Pancreas (tissue), 10 donors: ENCODE data around the gene AP2M1. TPM values are rescaled to one million over a fixed set of nuclear protein-coding genes. Genes with fewer than 3 reads are reported as not detected.
A peak's percentile ranks its signal among the peaks of the same experiment; 100 is the strongest.

Experiments used
- ATAC-seq, 4 donors: fragments of 200-7000 bp; cut with Tn5 transposase; one replicate each; pipeline versions ENCODE4 v1.8.0 to v1.9.1; 2020; ENCODE audit warnings: mild to moderate bottlenecking in 4 of 4, moderate library complexity in 4 of 4
- DNase-seq, 6 donors: peaks; one replicate each; pipeline ENCODE4 v3.0.0-alpha.2; 2020
- FAIRE-seq: peaks from 2 replicates; lab custom pipeline; 2012; peaks lifted over from hg19 to GRCh38; lab: Jason Lieb, UNC
- H3K27ac ChIP-seq, 4 donors: fragments of 200-600 bp; sonication (generic); 1 replicate in 3 of 4; 2 replicates in 1 of 4; pipeline versions ENCODE4 v1.5.0 to v1.8.0; 2020
- H3K27me3 ChIP-seq, 4 donors: fragments of 200-600 bp; one replicate each; pipeline ENCODE4 v1.8.0; 2021
- H3K36me3 ChIP-seq, 3 donors: fragments of 200-600 bp; sonication (generic) in 1 of 3; one replicate each; pipeline versions ENCODE4 v1.5.0 to v1.8.0; 2020 to 2021
- H3K4me1 ChIP-seq, 3 donors: fragments of 200-600 bp; one replicate each; pipeline ENCODE4 v1.8.0; 2021
- H3K4me3 ChIP-seq, 4 donors: fragments of 200-600 bp; sonication (generic) in 2 of 4; one replicate each; pipeline versions ENCODE4 v1.5.0 to v1.8.0; 2020 to 2021
- H3K9me3 ChIP-seq, 4 donors: fragments of 200-600 bp; one replicate each; pipeline ENCODE4 v1.8.0; 2021
- CTCF ChIP-seq, 4 donors: fragments of 200-600 bp; sonication (generic) in 3 of 4; IDR thresholded peaks; one replicate each; pipeline versions ENCODE4 v1.5.0 to v1.8.0; 2021; ENCODE audit warnings: antibody characterized with exemption in 4 of 4
- WGBS, 2 donors: extraction: QIAGEN DNeasy Blood & Tissue Kit; methylation state at CpG; one replicate each; pipeline ENCODE4 v1.1.7; 2013; 5-methylcytosine and 5-hydroxymethylcytosine counted together
- intact Hi-C, 3 donors: fragments of 100-400 bp; cut with DNase I; formaldehyde crosslinking; loops; one replicate each; pipeline versions ENCODE4 v1.11.1 to v1.14.2; 2022
- polyA plus RNA-seq, 2 donors: library from polyadenylated mRNA; stranded (reverse); fragments of 200-250 nt; gene quantifications; one replicate each; pipeline ENCODE4 v1.2.3, GENCODE V29; 2013
- total RNA-seq, 6 donors: library from RNA; stranded (reverse); fragmentation: NEBNext Ultra II Directional in 4 of 6; extraction: Animal tissue kit (Norgen Biotek cat#: 25700) in 4 of 6; gene quantifications; one replicate each; pipeline versions ENCODE4 v1.2.1 to v1.2.4, GENCODE V29; 2021 to 2023
- donor health status: healthy with polysubstance abuse.
- donor health status: DM: no; HTN: no; CAD: no; lungs with moderate emphysema.
- donor health status: DM: no; HTN: no; CAD: no.
- donor health status: control.
- donor health status: control.
- donor health status: Bipolar disorder and iron deficiency.
- donor health status: DM: yes; HTN: yes; CAD: no.
- donor health status: DM: no; HTN: no; CAD: no.
- donor health status: DM: no; HTN: no; CAD: no.
- donor health status: DM: yes; HTN: yes; CAD: no.

The AP2M1 gene
- total and polyA plus RNA-seq, 8 donors: 67.8 to 136 (median 81.8) TPM

GRCh38 chr3:184185461-184186183 is 11.0 kb downstream of the AP2M1 start:
- H3K27me3 ChIP-seq: no peaks in the 10 kb centered on the region
- DNase-seq (peak; percentile 99 to 100 (median 100)), ATAC-seq (peak; percentile 96 to 98 (median 96)), FAIRE-seq (no peak)
- 2 to 5% methylated on average over 49 to 55 of the region's 55 CpGs for WGBS, 2 donors
- peak overlapping the region; percentile 61 to 89 (median 76) for H3K4me3 ChIP-seq
- peaks cover 0 to 18% (median 0%) of the 10 kb centered on the region in 3 donors for H3K4me1 ChIP-seq
- intact Hi-C loops: no loop called here
- TF ChIP-seq CTCF (IDR thresholded peaks at IDR 0.05): no peak
- H3K9me3 ChIP-seq: no peaks in the 10 kb centered on the region
- H3K27ac ChIP-seq: peak overlapping the region; percentile 33 to 82 (median 72)
- H3K36me3 ChIP-seq: peaks cover 5 to 52% (median 27%) of the 10 kb centered on the region in 3 donors

GRCh38 chr3:184186184-184186901 is 11.7 kb downstream of the AP2M1 start, which contains the start of gene ABCF3:
TSS of gene ABCF3 (plus strand) at chr3:184186199. CDS start at chr3:184186208, 9 bp downstream.
- WGBS, 2 donors: 0% methylated on average over 45 of the region's 45 CpGs
- no peak for TF ChIP-seq CTCF (IDR thresholded peaks at IDR 0.05)
- peak; percentile 29 to 40 (median 38) for ATAC-seq
- no peak for FAIRE-seq
- H3K27ac ChIP-seq: peak within 1 kb of the TSS; percentile 33 to 82 (median 72)
- no peaks in the 10 kb centered on the region for H3K27me3 ChIP-seq
- DNase-seq: peak in 3 of 6 donors; percentile 68 to 86 (median 77)
- peak within 1 kb of the TSS; percentile 61 to 89 (median 76) for H3K4me3 ChIP-seq
- intact Hi-C loops: no loop called here
- H3K4me1 ChIP-seq: peaks cover 0 to 18% (median 0%) of the 10 kb centered on the region in 3 donors
- H3K9me3 ChIP-seq: no peaks in the 10 kb centered on the region
- H3K36me3 ChIP-seq: peaks cover 2 to 52% (median 25%) of the 10 kb centered on the region in 3 donors

GRCh38 chr3:184186902-184187207 is 12.2 kb downstream of the AP2M1 start:
- intact Hi-C loops: no loop called here
- Histone ChIP-seq H3K4me3 (peak overlapping the region; percentile 61 to 89 (median 76)), H3K36me3 (peaks cover 0 to 52% (median 25%) of the 10 kb centered on the region in 3 donors), H3K9me3 (no peaks in the 10 kb centered on the region), H3K27me3 (no peaks in the 10 kb centered on the region), H3K27ac (no peak overlapping the region), H3K4me1 (peaks cover 0 to 18% (median 0%) of the 10 kb centered on the region in 3 donors)
- no peak for TF ChIP-seq CTCF (IDR thresholded peaks at IDR 0.05)
- no peak for FAIRE-seq
- DNase-seq: no peak
- no peak for ATAC-seq
- 1 to 11% methylated on average over 3 of the region's 3 CpGs for WGBS, 2 donors

GRCh38 chr3:184188080-184188479 is 13.4 kb downstream of the AP2M1 start:
- no peak for FAIRE-seq
- ATAC-seq: no peak
- no peak overlapping the region for H3K4me3 ChIP-seq
- H3K27me3 ChIP-seq: no peaks in the 10 kb centered on the region
- H3K4me1 ChIP-seq: peaks cover 0 to 18% (median 0%) of the 10 kb centered on the region in 3 donors
- H3K36me3 ChIP-seq: peaks cover 3 to 52% (median 29%) of the 10 kb centered on the region in 3 donors
- TF ChIP-seq CTCF (IDR thresholded peaks at IDR 0.05): no peak
- DNase-seq: no peak
- no peak overlapping the region for H3K27ac ChIP-seq
- no peaks in the 10 kb centered on the region for H3K9me3 ChIP-seq
- 82 to 85% methylated on average over 17 of the region's 17 CpGs for WGBS, 2 donors
- intact Hi-C loops: no loop called here
